GM21528 (cell line): ENCODE data around the gene ELMOD3.
"Not testable (repeated sequence)": the region's sequence is repeated elsewhere in the genome, so short reads cannot be mapped to it uniquely, and the experiment has no call there.

Experiments
- ATAC-seq: cut with Tn5 transposase; IDR thresholded peaks from one replicate; pipeline ENCODE4 v1.9.1; 2021; ENCODE audit warnings: mild to moderate bottlenecking, moderate library complexity; ENCODE audit not compliant: unreplicated experiment, low FRiP score

The ELMOD3 gene

DNA sequence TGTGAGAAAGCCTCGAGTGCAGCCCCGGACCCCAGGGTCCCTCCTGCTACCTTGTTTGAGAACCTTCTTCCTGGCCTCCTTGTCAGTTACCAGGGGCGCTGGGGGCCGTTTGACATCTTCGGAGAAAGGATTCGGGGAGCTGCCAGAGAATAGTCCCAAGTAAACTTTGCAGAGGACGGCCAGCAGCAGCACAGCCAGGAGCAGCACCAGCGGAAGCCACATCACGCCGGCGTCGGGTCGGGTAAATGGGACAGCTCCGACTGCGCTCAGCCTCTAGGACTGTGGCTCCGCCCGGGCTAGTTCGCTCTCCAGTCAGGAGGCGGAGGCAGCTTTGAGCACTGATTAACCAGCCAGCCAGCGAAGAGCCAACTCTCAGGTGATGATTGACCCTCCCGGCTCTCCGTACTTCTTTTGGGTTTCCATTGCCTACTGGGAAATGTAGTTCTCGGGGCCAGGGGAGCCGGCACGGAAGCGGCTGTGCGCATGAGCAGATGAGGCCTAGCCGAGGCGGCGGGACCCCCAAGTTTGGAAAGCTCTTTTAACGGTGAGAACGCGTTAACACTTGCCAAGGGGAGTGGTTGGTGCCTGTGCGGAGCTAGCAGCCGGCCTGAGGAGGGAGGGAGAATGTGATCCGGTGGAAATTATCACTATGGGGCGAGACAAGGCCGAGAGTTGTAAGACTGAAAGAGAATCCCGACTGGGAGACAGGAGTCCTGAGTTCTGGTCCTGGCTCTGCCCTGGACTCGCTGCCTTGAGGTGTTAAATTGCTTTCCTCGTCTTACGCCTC, at the start of gene ELMOD3, which contains the start of gene RETSAT:
ELMOD3 (plus strand) TSS at position 484 of the 787 bp plus-strand sequence. CDS start 2,430 bp downstream, outside the sequence.
RETSAT (minus strand) TSS at position 243 of the 787 bp plus-strand sequence; CDS start at position 222, 21 bp downstream.
- peak; percentile 92 for ATAC-seq

- no peak for ATAC-seq
Measured at GRCh38 chr2:85307527-85307897, 47.1 kb upstream of the ELMOD3 start.

- ATAC-seq, result no peak
Measured at GRCh38 chr2:85308201-85308600, 46.4 kb upstream of the ELMOD3 start.

GRCh38 chr2:85308896-85309555, 45.5 kb upstream of the ELMOD3 start:
- ATAC-seq, result no peak

DNA sequence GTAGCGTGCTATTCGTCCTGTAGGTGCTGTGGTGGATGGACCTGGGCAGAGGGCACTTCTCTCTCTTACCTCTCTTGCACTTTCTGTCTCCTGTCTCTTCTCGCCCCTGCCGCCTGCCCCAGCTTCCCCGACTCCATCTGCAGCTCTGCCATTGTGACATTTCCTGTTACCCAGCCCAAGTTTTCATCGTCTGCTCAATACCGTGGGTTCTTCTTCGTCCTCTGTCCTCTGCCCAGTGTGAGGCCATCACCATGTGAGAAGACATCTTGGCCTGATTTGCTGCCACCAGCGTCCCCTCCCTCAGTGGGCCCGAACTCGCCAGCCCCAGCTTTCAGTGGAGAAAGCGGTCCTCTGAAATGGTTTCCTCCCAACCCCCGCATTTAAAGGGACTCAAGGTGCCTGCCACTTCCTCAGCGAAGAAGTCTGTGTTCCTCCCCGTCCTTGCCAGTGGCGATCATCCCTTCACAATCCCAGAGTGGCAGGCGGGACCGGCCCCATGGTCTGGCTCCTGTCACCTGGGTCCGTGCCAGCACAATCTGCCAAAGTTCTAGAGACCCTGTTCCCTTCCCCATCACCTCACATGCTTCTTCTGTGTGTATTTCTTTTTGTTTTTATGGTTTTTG, 44.8 kb upstream of the ELMOD3 start:
- no peak for ATAC-seq

DNA sequence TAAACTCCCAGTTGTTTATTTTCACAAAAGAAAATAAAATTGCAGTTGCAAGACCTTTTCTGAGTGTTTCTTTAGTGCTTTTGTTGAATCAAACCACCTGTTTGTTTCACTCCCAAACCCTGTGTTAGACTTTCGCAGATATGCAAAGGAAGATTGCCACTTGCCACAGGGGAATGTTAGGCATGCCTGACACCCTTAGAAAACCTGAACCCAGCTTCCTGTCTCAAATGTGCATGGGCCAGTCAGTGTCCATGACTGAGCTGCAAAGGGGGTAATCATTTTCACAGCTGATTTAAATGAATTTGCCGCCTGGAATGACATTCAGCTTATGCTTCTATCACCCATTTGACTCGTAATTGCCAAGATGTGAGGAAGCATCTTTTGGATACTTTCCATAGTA, 44.2 kb upstream of the ELMOD3 start:
- no peak for ATAC-seq

DNA sequence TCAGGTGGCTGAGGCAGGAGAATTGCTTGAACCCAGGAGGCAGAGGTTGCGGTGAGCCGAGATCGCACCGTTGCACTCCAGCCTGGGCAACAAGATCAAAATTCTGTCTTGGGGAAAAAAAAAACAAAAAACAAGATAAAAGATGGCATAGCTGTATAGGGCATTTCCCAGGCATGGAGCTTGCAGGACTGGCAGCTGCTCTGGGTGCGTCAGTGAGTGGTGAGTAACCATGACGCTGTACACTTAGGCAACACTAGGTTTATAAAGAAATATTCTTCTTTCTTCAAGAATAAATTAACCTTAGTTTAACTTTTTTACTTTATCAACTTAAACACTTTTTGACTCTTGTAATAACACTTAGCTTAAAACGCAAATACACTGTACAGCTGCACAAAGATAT, 42.2 kb upstream of the ELMOD3 start:
- no peak for ATAC-seq

- ATAC-seq, result no peak
Measured at GRCh38 chr2:85314884-85315242, 39.7 kb upstream of the ELMOD3 start.

GRCh38 chr2:85315921-85316320, 38.6 kb upstream of the ELMOD3 start:
- not testable (repeated sequence) for ATAC-seq

- ATAC-seq, result no peak
Measured at GRCh38 chr2:85318222-85319074, 36.1 kb upstream of the ELMOD3 start.

- ATAC-seq, result no peak
Measured at GRCh38 chr2:85319796-85320195, 34.8 kb upstream of the ELMOD3 start.

- no peak for ATAC-seq
Measured at GRCh38 chr2:85323351-85323987, 31.1 kb upstream of the ELMOD3 start.

GRCh38 chr2:85323988-85324367, 30.6 kb upstream of the ELMOD3 start:
- not testable (repeated sequence) for ATAC-seq

GRCh38 chr2:85324639-85325465, 29.7 kb upstream of the ELMOD3 start:
- ATAC-seq, result no peak

DNA sequence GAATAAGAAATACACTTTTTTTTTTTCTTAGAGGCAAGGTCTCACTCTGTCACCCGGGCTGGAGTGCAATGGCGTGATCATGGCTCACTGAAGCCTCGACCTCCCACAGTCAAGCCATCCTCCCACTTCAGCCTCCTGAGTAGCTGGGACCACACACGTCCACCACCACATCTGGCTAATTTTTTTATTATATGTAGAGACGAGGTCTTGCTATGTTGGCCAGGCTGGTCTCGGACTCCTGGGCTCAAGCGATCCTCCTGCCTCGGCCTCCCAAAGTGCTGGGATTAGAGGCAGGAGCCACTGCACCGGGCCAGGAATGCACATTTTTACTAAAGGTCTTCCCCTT, 29.1 kb upstream of the ELMOD3 start:
- ATAC-seq, result no peak

DNA sequence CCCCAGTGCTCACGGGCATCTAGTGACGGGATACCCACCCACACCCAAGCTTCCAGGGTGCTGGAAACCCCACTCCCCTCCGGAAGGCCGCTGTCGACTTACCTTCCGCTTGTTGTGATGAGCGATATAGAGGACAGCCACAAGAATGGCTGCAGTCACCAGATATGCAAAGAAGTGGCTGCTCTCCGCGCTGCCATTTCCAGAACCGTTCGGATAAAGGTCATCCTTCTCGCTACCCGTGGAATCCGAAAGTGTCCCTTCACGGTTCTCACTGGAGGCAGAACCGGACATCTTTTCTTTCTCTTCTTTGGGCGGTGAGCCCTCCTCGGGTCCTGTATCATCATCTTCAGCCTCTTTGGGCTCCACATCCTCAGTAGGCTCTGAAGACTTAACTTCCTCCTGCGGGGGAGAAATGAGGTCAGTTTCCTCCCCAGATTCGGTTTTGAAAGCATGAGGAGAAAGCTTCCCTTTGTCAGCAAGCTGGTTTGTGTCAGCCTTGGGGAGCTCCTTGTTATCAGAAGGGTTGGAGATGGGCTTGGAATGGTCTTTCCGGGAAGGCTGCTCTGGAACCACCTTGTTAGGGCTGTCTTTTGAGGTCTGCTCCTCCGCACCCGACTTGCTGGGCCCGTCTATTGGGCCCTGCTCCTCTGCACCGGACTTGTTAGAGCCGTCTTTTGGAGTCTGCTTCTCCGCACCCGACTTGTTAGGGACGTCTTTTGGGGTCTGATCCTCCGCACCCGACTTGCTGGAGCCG, 28.0 kb upstream of the ELMOD3 start:
- peak; percentile 52 for ATAC-seq

GRCh38 chr2:85327160-85327821, 27.3 kb upstream of the ELMOD3 start:
- ATAC-seq, result peak; percentile 41
